IMR-90 (cell line): ENCODE data around the gene HOXA7. TPM values are rescaled to one million over a fixed set of nuclear protein-coding genes. Genes with fewer than 3 reads are reported as not detected.
A peak's percentile ranks its signal among the peaks of the same experiment; 100 is the strongest.

Experiments
- ATAC-seq: fragments of 200-7000 bp; cut with Tn5 transposase; 2 replicates; pipeline ENCODE4 v1.9.1; 2020; ENCODE audit warnings: low read depth, mild to moderate bottlenecking, moderate library complexity
- BruUV-seq: library from RNA; stranded (reverse); fragments of 400-500 nt; replicated peaks from 2 replicates; lab custom pipeline; 2021; lab: Mats Ljungman, UMichigan
- CTCF ChIA-PET: fragments of 300-600 bp; formaldehyde crosslinking; extraction: SDS; loops from one replicate; lab custom pipeline; 2021; ENCODE audit warnings: antibody characterized with exemption; lab: Yijun Ruan, JAX
- POLR2A ChIA-PET: fragments of 300-600 bp; sonication (Branson Sonifier 250); formaldehyde crosslinking; loops from one replicate; lab custom pipeline; 2022; ENCODE audit warnings: antibody characterized with exemption; ENCODE audit not compliant: unreplicated experiment; lab: Charles Lee
- DNase-seq: peaks from one replicate; pipeline ENCODE4 v3.0.0; 2013
- H2AFZ ChIP-seq: replicated peaks from 2 replicates; pipeline ENCODE3; 2013; ENCODE audit warnings: low read length, mild to moderate bottlenecking; ENCODE audit not compliant: poor library complexity
- H2AK5ac ChIP-seq: 2 replicates; pipeline ENCODE4 v1.6.1; 2013; ENCODE audit warnings: low read depth, low read length, inconsistent platforms
- H2AK9ac ChIP-seq: replicated peaks from 2 replicates; pipeline ENCODE3; 2013; ENCODE audit warnings: mild to moderate bottlenecking, low read depth, low read length, moderate library complexity; ENCODE audit not compliant: poor library complexity
- H2BK120ac ChIP-seq: 2 replicates; pipeline ENCODE4 v1.6.1; 2013; ENCODE audit warnings: low read depth, low read length, inconsistent platforms
- H2BK15ac ChIP-seq: 3 replicates; pipeline ENCODE4 v1.6.1; 2013; ENCODE audit warnings: low read depth, low read length, inconsistent platforms
- H2BK20ac ChIP-seq: 2 replicates; pipeline ENCODE4 v1.6.1; 2013; ENCODE audit warnings: low read depth, mild to moderate bottlenecking, inconsistent platforms, low read length, moderate library complexity
- H2BK5ac ChIP-seq: 2 replicates; pipeline ENCODE4 v1.6.1; 2013; ENCODE audit warnings: mild to moderate bottlenecking, low read depth, low read length, inconsistent platforms; ENCODE audit not compliant: poor library complexity, severe bottlenecking
- H3K14ac ChIP-seq: replicated peaks from 2 replicates; pipeline ENCODE4 v1.6.1; 2013; ENCODE audit warnings: low read depth, low read length, inconsistent platforms
- H3K18ac ChIP-seq: 2 replicates; pipeline ENCODE4 v1.6.1; 2013; ENCODE audit warnings: low read depth, low read length, control low read depth
- H3K23ac ChIP-seq: 2 replicates; pipeline ENCODE4 v1.6.1; 2013; ENCODE audit warnings: low read depth, low read length, inconsistent platforms
- H3K27ac ChIP-seq: 2 replicates; pipeline ENCODE4 v1.5.1; 2013; ENCODE audit warnings: mild to moderate bottlenecking, control low read depth, low read length; ENCODE audit not compliant: insufficient read depth
- H3K27me3 ChIP-seq: 2 replicates; pipeline ENCODE4 v1.6.1; 2013; ENCODE audit warnings: low read length; ENCODE audit not compliant: control insufficient read depth, insufficient read depth
- H3K36me3 ChIP-seq: 2 replicates; pipeline ENCODE4 v1.6.1; 2013; ENCODE audit warnings: low read length, mixed read lengths; ENCODE audit not compliant: control insufficient read depth, insufficient read depth
- H3K4ac ChIP-seq: 2 replicates; pipeline ENCODE4 v1.6.1; 2013; ENCODE audit warnings: low read depth, low read length, inconsistent platforms
- H3K4me1 ChIP-seq: 2 replicates; pipeline ENCODE4 v1.6.1; 2013; ENCODE audit warnings: low read length, mixed read lengths; ENCODE audit not compliant: control insufficient read depth, insufficient read depth
- H3K4me2 ChIP-seq: 2 replicates; pipeline ENCODE4 v1.6.1; 2013; ENCODE audit warnings: low read depth, mild to moderate bottlenecking, control low read depth, low read length, moderate library complexity
- H3K4me3 ChIP-seq: 2 replicates; pipeline ENCODE4 v1.5.1; 2013; ENCODE audit warnings: low read depth, mild to moderate bottlenecking, control low read depth, low read length, moderate library complexity; ENCODE audit not compliant: insufficient read depth
- H3K56ac ChIP-seq: 2 replicates; pipeline ENCODE4 v1.6.1; 2013; ENCODE audit warnings: low read length, inconsistent platforms; ENCODE audit not compliant: insufficient read depth; ENCODE audit errors: extremely low read depth
- H3K79me1 ChIP-seq, 2 experiments: 2 replicates each; pipeline ENCODE4 v1.6.1; 2013; ENCODE audit warnings: low read length in 2 of 2, inconsistent platforms in 1 of 2, low read depth in 1 of 2
- H3K9ac ChIP-seq: 2 replicates; pipeline ENCODE4 v1.6.1; 2013; ENCODE audit warnings: low read depth, low read length, control low read depth
- H3K9me1 ChIP-seq: 2 replicates; pipeline ENCODE4 v1.6.1; 2013; ENCODE audit warnings: low read length, inconsistent platforms; ENCODE audit not compliant: insufficient read depth
- H3K9me3 ChIP-seq: 2 replicates; pipeline ENCODE4 v1.6.1; 2013; ENCODE audit warnings: low read length; ENCODE audit not compliant: control insufficient read depth, insufficient read depth
- H4K20me1 ChIP-seq: 2 replicates; pipeline ENCODE4 v1.6.1; 2013; ENCODE audit warnings: low read length, inconsistent platforms; ENCODE audit not compliant: insufficient read depth
- H4K5ac ChIP-seq: 2 replicates; pipeline ENCODE4 v1.6.1; 2013; ENCODE audit warnings: mild to moderate bottlenecking, low read depth, low read length, control low read depth
- H4K8ac ChIP-seq, 2 experiments: 2 replicates each; pipeline ENCODE4 v1.6.1; 2013; ENCODE audit warnings: low read depth in 2 of 2, low read length in 2 of 2, control low read depth in 1 of 2, inconsistent platforms in 1 of 2
- H4K91ac ChIP-seq: 2 replicates; pipeline ENCODE4 v1.6.1; 2013; ENCODE audit warnings: low read depth, low read length, inconsistent platforms; ENCODE audit not compliant: insufficient read depth
- BHLHE40 ChIP-seq: fragments of 150-350 bp; IDR thresholded peaks from 2 replicates; pipeline ENCODE4 v1.6.1; 2016; ENCODE audit warnings: mild to moderate bottlenecking, low read depth, low read length
- CEBPB ChIP-seq: IDR thresholded peaks from 2 replicates; pipeline ENCODE4 v1.6.1; 2012; ENCODE audit warnings: low read depth, low read length, improper control_type of control experiment
- CHD1 ChIP-seq: IDR thresholded peaks from 2 replicates; pipeline ENCODE4 v1.6.1; 2012; ENCODE audit warnings: low read depth, low read length, improper control_type of control experiment
- CTCF ChIP-seq: conservative IDR thresholded peaks from 2 replicates; pipeline ENCODE4 v1.5.1; 2012; ENCODE audit warnings: mild to moderate bottlenecking, low read depth, low read length, improper control_type of control experiment
- ELK1 ChIP-seq: fragments of 150-350 bp; IDR thresholded peaks from 2 replicates; pipeline ENCODE4 v1.6.1; 2016; ENCODE audit warnings: low read depth, mild to moderate bottlenecking, low read length, moderate library complexity, borderline replicate concordance
- FOS ChIP-seq: fragments of 150-350 bp; IDR thresholded peaks from 2 replicates; pipeline ENCODE4 v1.6.1; 2016; ENCODE audit warnings: low read depth, low read length
- MAFK ChIP-seq: IDR thresholded peaks from 2 replicates; pipeline ENCODE4 v1.6.1; 2012; ENCODE audit warnings: low read depth, low read length, improper control_type of control experiment
- MAZ ChIP-seq: IDR thresholded peaks from 2 replicates; pipeline ENCODE4 v1.6.1; 2012; ENCODE audit warnings: low read depth, mild to moderate bottlenecking, low read length, improper control_type of control experiment, moderate library complexity, borderline replicate concordance
- MXI1 ChIP-seq: IDR thresholded peaks from 2 replicates; pipeline ENCODE4 v1.6.1; 2012; ENCODE audit warnings: low read depth, mild to moderate bottlenecking, low read length, moderate library complexity, borderline replicate concordance
- POLR2A ChIP-seq: IDR thresholded peaks from 2 replicates; pipeline ENCODE4 v1.6.1; 2012; ENCODE audit warnings: mild to moderate bottlenecking, low read depth, low read length
- RAD21 ChIP-seq: IDR thresholded peaks from 2 replicates; pipeline ENCODE4 v1.6.1; 2012; ENCODE audit warnings: low read length, improper control_type of control experiment
- RCOR1 ChIP-seq: IDR thresholded peaks from 2 replicates; pipeline ENCODE4 v1.6.1; 2012; ENCODE audit warnings: mild to moderate bottlenecking, low read length, improper control_type of control experiment; ENCODE audit not compliant: insufficient replicate concordance
- RFX5 ChIP-seq: IDR thresholded peaks from 2 replicates; pipeline ENCODE4 v1.8.0; 2012; ENCODE audit warnings: low read depth, mild to moderate bottlenecking, low read length, moderate library complexity
- SMC3 ChIP-seq: fragments of 150-350 bp; IDR thresholded peaks from 2 replicates; pipeline ENCODE4 v1.6.1; 2016; ENCODE audit warnings: low read depth, mild to moderate bottlenecking, antibody characterized with exemption, low read length, moderate library complexity
- USF2 ChIP-seq: fragments of 150-350 bp; IDR thresholded peaks from 2 replicates; pipeline ENCODE4 v1.6.1; 2017; ENCODE audit warnings: mild to moderate bottlenecking, antibody characterized with exemption, low read length, low read depth
- WGBS, 2 experiments: methylation state at CpG; one replicate each; pipeline versions ENCODE4 v1.1.5 to v1.1.7; 2013; ENCODE audit warnings: missing lambda C conversion rate in 2 of 2; ENCODE audit not compliant: insufficient read length in 1 of 2; ENCODE audit errors: extremely low coverage in 2 of 2; 5-methylcytosine and 5-hydroxymethylcytosine counted together
- dilution Hi-C: fragments of 300-500 bp; cut with HindIII; formaldehyde crosslinking; loops from one replicate; pipeline ENCODE4 v1.14.3; 2018; ENCODE audit warnings: low sequenced_read_pairs; ENCODE audit not compliant: unreplicated experiment
- in situ Hi-C: fragments of 300-500 bp; cut with MboI; formaldehyde crosslinking; loops from 3 replicates; pipeline ENCODE4 v1.14.3; 2019; ENCODE audit warnings: low sequenced_read_pairs, inconsistent platforms, mixed read lengths
- intact Hi-C: fragments of 100-400 bp; cut with micrococcal nuclease; formaldehyde crosslinking; loops from 2 replicates; pipeline ENCODE4 v1.10.0; 2022
- polyA plus RNA-seq, 3 experiments: library from polyadenylated mRNA; depleted of rRNA; stranded (reverse); fragments of >200 nt; gene quantifications; 2 replicates each; pipeline ENCODE4 v1.2.3, GENCODE V29; 2012; ENCODE audit warnings: low replicate concordance in 1 of 3
- total RNA-seq: library from RNA; depleted of rRNA; stranded (reverse); fragments of >200 nt; gene quantifications from 2 replicates; pipeline ENCODE4 v1.2.3, GENCODE V29; 2012

Gene HOXA7
- total and polyA plus RNA-seq, 2 of the 4 experiments (the other 2 are of a cell fraction): 0.18 to 1.7 TPM

- BruUV-seq: no TSS peak
- H3K4me1 ChIP-seq: peaks cover 3% of the 10 kb centered on the region; the same call in 1 of the 2 replicates
- TF ChIP-seq CEBPB (no peak), SMC3 (no peak), RFX5 (no peak), CTCF (no peak), ELK1 (no peak), BHLHE40 (no peak), RAD21 (no peak), MXI1 (no peak), RCOR1 (no peak), FOS (no peak), USF2 (no peak), MAZ (no peak), MAFK (no peak), POLR2A (no peak), CHD1 (no peak)
Observed at GRCh38 chr7:27184337-27185012, 28.0 kb upstream of the HOXA7 start.

More at GRCh38 chr7:27184337-27185012, 28.0 kb upstream of the HOXA7 start:
- Histone ChIP-seq H3K4ac (no peak overlapping the region), H3K79me1 (no peaks in the 10 kb centered on the region), H3K9me3 (peaks cover 13% of the 10 kb centered on the region; the same call in 1 of the 2 replicates), H3K27ac (no peak overlapping the region), H3K27me3 (peaks cover 91% of the 10 kb centered on the region), H3K9ac (no peak overlapping the region), H4K5ac (no peak overlapping the region), H2BK5ac (no peak overlapping the region), H3K9me1 (no peaks in the 10 kb centered on the region), H3K4me3 (peak overlapping the region; percentile 41), H2BK20ac (no peak overlapping the region), H3K56ac (no peak overlapping the region), H2AK5ac (no peak overlapping the region), H4K20me1 (peaks cover 17% of the 10 kb centered on the region; the same call in 1 of the 2 replicates), H2AK9ac (no peak overlapping the region), H4K91ac (no peak overlapping the region), H2BK15ac (no peak overlapping the region), H3K36me3 (no peaks in the 10 kb centered on the region), H4K8ac (no peak overlapping the region), H2BK120ac (no peak overlapping the region), H3K23ac (peak overlapping the region; percentile 25; the same call in 1 of the 2 replicates), H2AFZ (peak overlapping the region; percentile 77), H3K14ac (no peak overlapping the region), H3K18ac (no peak overlapping the region), H3K4me2 (peak overlapping the region; percentile 69)
- POLR2A ChIA-PET: no interaction called here
- 1% methylated on average over 16 of the region's 72 CpGs; no CpG with 5 or more reads in 1 of the 2 experiments for WGBS, 2 experiments
- in situ Hi-C loops: no loop called here
- intact Hi-C loops: no loop called here
- ATAC-seq: peak; percentile 57
- DNase-seq: peak; percentile 27
- dilution Hi-C loops: no loop called here
- CTCF ChIA-PET: interaction anchor here (0.5 to 0.8 kb wide), 2 partner anchors 592 to 766 kb away, joined by 3 read pairs; no protein-coding TSS in a partner anchor
